ENCODE data around the gene GJB5. TPM values are rescaled to one million over a fixed set of nuclear protein-coding genes. Genes with fewer than 3 reads are reported as not detected.
"Not testable (repeated sequence)": the region's sequence is repeated elsewhere in the genome, so short reads cannot be mapped to it uniquely, and the experiment has no call there.

The GJB5 gene
- polyA plus RNA-seq, 1 donor (not counting 4 experiments of a cell fraction or from before 2014, with no cell fraction given) = 169 TPM

DNA sequence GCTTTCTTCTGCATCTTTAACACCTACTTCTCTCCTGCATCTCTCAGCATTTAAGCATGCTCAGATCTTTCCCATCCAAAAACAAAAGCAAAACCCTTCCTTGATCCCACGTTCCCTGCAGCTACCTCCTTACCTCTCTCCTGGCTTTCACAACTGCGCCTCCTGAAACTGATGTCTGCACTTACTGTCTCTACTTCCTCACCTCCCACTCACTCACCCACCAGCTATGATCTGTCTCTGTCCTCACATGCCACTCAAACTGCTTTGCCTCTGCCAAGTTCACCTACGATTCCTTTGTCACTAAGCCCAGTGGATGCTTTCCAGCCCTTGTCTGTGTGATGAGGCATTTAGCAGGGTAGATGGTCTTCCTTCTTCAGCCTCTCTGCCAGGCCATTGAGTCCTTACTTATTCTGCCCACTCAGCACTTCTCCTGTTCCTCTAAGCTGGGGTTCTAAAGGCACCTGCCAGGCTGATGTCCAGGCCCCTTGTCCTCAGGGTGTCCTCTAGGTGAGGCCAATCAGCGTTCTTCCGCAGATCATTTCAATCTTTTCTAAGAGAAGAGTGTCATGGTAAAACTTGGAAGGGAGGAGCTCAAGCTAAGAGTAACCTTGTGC, 16.2 kb downstream of the GJB5 start:
- H3K27ac ChIP-seq (ENCODE audit: control insufficient read depth, insufficient read depth, low read length) = no peak overlapping the region

GRCh38 chr1:34771573-34772371, 16.9 kb downstream of the GJB5 start:
- FAIRE-seq (peak; percentile 62), DNase-seq (ENCODE audit: low read depth, low spot score) (no peak)
- no peaks in the 10 kb centered on the region for H3K9me1 ChIP-seq (ENCODE audit: control insufficient read depth, extremely low read depth, insufficient read depth, low read length)
- H3K9ac ChIP-seq (ENCODE audit: control insufficient read depth, extremely low read depth, insufficient read depth, low read length) = no peak overlapping the region
- peak overlapping the region; percentile 48 for H3K4me2 ChIP-seq (ENCODE audit: control insufficient read depth, extremely low read depth, insufficient read depth, low read depth, low read length)
- TF ChIP-seq CTCF (optimal IDR thresholded peaks at IDR 0.05 in 1 of 3, IDR thresholded peaks at IDR 0.05 in 1 of 3, conservative IDR thresholded peaks at IDR 0.05 in 1 of 3; ENCODE audit: extremely low read depth in 1 of 3, insufficient read depth in 2 of 3, low read length in 3 of 3) (no peak), EZH2 (IDR thresholded peaks at IDR 0.05; ENCODE audit: low read length) (no peak)
- H4K20me1 ChIP-seq (ENCODE audit: control insufficient read depth, extremely low read depth, insufficient read depth, low read length) = no peaks in the 10 kb centered on the region
- dilution Hi-C loops (cut with MboI; ENCODE audit: extremely low pct_ligation_motif_present, low sequenced_read_pairs) = no loop called here
- no peaks in the 10 kb centered on the region for H3K79me2 ChIP-seq (ENCODE audit: control insufficient read depth, insufficient read depth, low read length)
- no peaks in the 10 kb centered on the region for H3K9me3 ChIP-seq (ENCODE audit: control insufficient read depth, low read depth, low read length)
- no peaks in the 10 kb centered on the region for H3K36me3 ChIP-seq (ENCODE audit: control insufficient read depth in 2 of 2, extremely low read depth in 1 of 2, insufficient read depth in 2 of 2, low read length in 2 of 2)
- H3K4me3 ChIP-seq (ENCODE audit: control insufficient read depth in 2 of 3, extremely low read depth in 1 of 3, insufficient read depth in 2 of 3, low read depth in 1 of 3, low read length in 3 of 3) = no peak overlapping the region
- H3K27me3 ChIP-seq (ENCODE audit: control insufficient read depth, extremely low read depth, insufficient read depth, low read length) = no peaks in the 10 kb centered on the region
- H3K4me1 ChIP-seq (ENCODE audit: control insufficient read depth, extremely low read depth, insufficient read depth, low read length) = peaks cover 23% of the 10 kb centered on the region
- H2AFZ ChIP-seq (ENCODE audit: control insufficient read depth, low read length) = no peak overlapping the region
- no peak overlapping the region for H3K27ac ChIP-seq (ENCODE audit: control insufficient read depth, insufficient read depth, low read length)

More for the DNA sequence above, 16.2 kb downstream of the GJB5 start:
- no peak for TF ChIP-seq CTCF (optimal IDR thresholded peaks at IDR 0.05 in 1 of 3, IDR thresholded peaks at IDR 0.05 in 1 of 3, conservative IDR thresholded peaks at IDR 0.05 in 1 of 3; ENCODE audit: extremely low read depth in 1 of 3, insufficient read depth in 2 of 3, low read length in 3 of 3)
- no peak for TF ChIP-seq EZH2 (IDR thresholded peaks at IDR 0.05; ENCODE audit: low read length)
- Histone ChIP-seq H3K36me3 (ENCODE audit: control insufficient read depth in 2 of 2, extremely low read depth in 1 of 2, insufficient read depth in 2 of 2, low read length in 2 of 2) (no peaks in the 10 kb centered on the region), H3K79me2 (ENCODE audit: control insufficient read depth, insufficient read depth, low read length) (no peaks in the 10 kb centered on the region), H4K20me1 (ENCODE audit: control insufficient read depth, extremely low read depth, insufficient read depth, low read length) (no peaks in the 10 kb centered on the region), H3K4me3 (ENCODE audit: control insufficient read depth in 2 of 3, extremely low read depth in 1 of 3, insufficient read depth in 2 of 3, low read depth in 1 of 3, low read length in 3 of 3) (no peak overlapping the region), H3K4me2 (ENCODE audit: control insufficient read depth, extremely low read depth, insufficient read depth, low read depth, low read length) (peak overlapping the region; percentile 48), H3K9ac (ENCODE audit: control insufficient read depth, extremely low read depth, insufficient read depth, low read length) (no peak overlapping the region), H3K9me1 (ENCODE audit: control insufficient read depth, extremely low read depth, insufficient read depth, low read length) (no peaks in the 10 kb centered on the region), H3K4me1 (ENCODE audit: control insufficient read depth, extremely low read depth, insufficient read depth, low read length) (peaks cover 20% of the 10 kb centered on the region), H2AFZ (ENCODE audit: control insufficient read depth, low read length) (peak overlapping the region; percentile 25), H3K27me3 (ENCODE audit: control insufficient read depth, extremely low read depth, insufficient read depth, low read length) (no peaks in the 10 kb centered on the region), H3K9me3 (ENCODE audit: control insufficient read depth, low read depth, low read length) (no peaks in the 10 kb centered on the region)
- peak; percentile 69 for FAIRE-seq
- DNase-seq (ENCODE audit: low read depth, low spot score) = no peak
- dilution Hi-C loops (cut with MboI; ENCODE audit: extremely low pct_ligation_motif_present, low sequenced_read_pairs) = no loop called here

- H2AFZ ChIP-seq (ENCODE audit: control insufficient read depth, low read length); H3K79me2 ChIP-seq (ENCODE audit: control insufficient read depth, insufficient read depth, low read length); H3K4me2 ChIP-seq (ENCODE audit: control insufficient read depth, extremely low read depth, insufficient read depth, low read depth, low read length); FAIRE-seq; H3K4me3 ChIP-seq (ENCODE audit: control insufficient read depth in 2 of 3, extremely low read depth in 1 of 3, insufficient read depth in 2 of 3, low read depth in 1 of 3, low read length in 3 of 3); H3K27me3 ChIP-seq (ENCODE audit: control insufficient read depth, extremely low read depth, insufficient read depth, low read length); H3K9me1 ChIP-seq (ENCODE audit: control insufficient read depth, extremely low read depth, insufficient read depth, low read length); H3K9me3 ChIP-seq (ENCODE audit: control insufficient read depth, low read depth, low read length); H3K36me3 ChIP-seq (ENCODE audit: control insufficient read depth in 2 of 2, extremely low read depth in 1 of 2, insufficient read depth in 2 of 2, low read length in 2 of 2); DNase-seq (ENCODE audit: low read depth, low spot score); H4K20me1 ChIP-seq (ENCODE audit: control insufficient read depth, extremely low read depth, insufficient read depth, low read length); H3K27ac ChIP-seq (ENCODE audit: control insufficient read depth, insufficient read depth, low read length); H3K9ac ChIP-seq (ENCODE audit: control insufficient read depth, extremely low read depth, insufficient read depth, low read length); dilution Hi-C loops (cut with MboI; ENCODE audit: extremely low pct_ligation_motif_present, low sequenced_read_pairs): not testable (repeated sequence)
- H3K4me1 ChIP-seq (ENCODE audit: control insufficient read depth, extremely low read depth, insufficient read depth, low read length) = peaks cover 32% of the 10 kb centered on the region
Measured at GRCh38 chr1:34773114-34773513, 18.3 kb downstream of the GJB5 start.

All from keratinocyte (primary cell).